Esophagus squamous epithelium (tissue), 5 donors: ENCODE results near the gene RCL1. TPM values are rescaled to one million over a fixed set of nuclear protein-coding genes. Genes with fewer than 3 reads are reported as not detected.

ENCODE experiments used
- DNase-seq: peaks from one replicate; lab custom pipeline; 2025; lab: John Stamatoyannopoulos, UW
- H3K27ac ChIP-seq, 4 donors: fragments of 200-600 bp; sonication (generic); one replicate each; pipeline ENCODE4 v1.5.1; 2016 to 2019; ENCODE audit warnings: mild to moderate bottlenecking in 1 of 4
- H3K27me3 ChIP-seq, 4 donors: fragments of 200-600 bp; sonication (generic); 1 replicate in 3 of 4; 2 replicates in 1 of 4; pipeline versions ENCODE4 v1.5.1 to v1.6.0; 2017 to 2021; ENCODE audit warnings: antibody characterized with exemption in 1 of 4
- H3K36me3 ChIP-seq, 3 donors: fragments of 200-600 bp; sonication (generic); one replicate each; pipeline ENCODE4 v1.5.1; 2016 to 2019
- H3K4me1 ChIP-seq, 3 donors: fragments of 200-600 bp; sonication (generic); one replicate each; pipeline ENCODE4 v1.5.1; 2017 to 2019
- H3K4me3 ChIP-seq, 4 donors: fragments of 200-600 bp; sonication (generic); 1 replicate in 3 of 4; 2 replicates in 1 of 4; pipeline ENCODE4 v1.5.1; 2016 to 2019; ENCODE audit warnings: mild to moderate bottlenecking in 2 of 4, moderate library complexity in 1 of 4
- H3K9me3 ChIP-seq, 3 donors: fragments of 200-600 bp; sonication (generic); one replicate each; pipeline ENCODE4 v1.5.1; 2016 to 2019
- POLR2A ChIP-seq, 4 donors: fragments of 450-650 bp; IDR thresholded peaks; one replicate each; pipeline ENCODE4 v1.6.1; 2017; ENCODE audit warnings: antibody characterized with exemption in 4 of 4, mild to moderate bottlenecking in 4 of 4, moderate library complexity in 3 of 4
- WGBS, 2 donors: methylation state at CpG; one replicate each; pipeline ENCODE4 v1.1.5; 2018; 5-methylcytosine and 5-hydroxymethylcytosine counted together
- intact Hi-C: fragments of 100-400 bp; cut with DNase I; formaldehyde crosslinking; loops from one replicate; pipeline ENCODE4 v1.15.0; 2022
- total RNA-seq, 4 donors: library from RNA; depleted of rRNA; stranded (reverse); fragments of >200 nt; gene quantifications; one replicate each; pipeline ENCODE4 v1.1.0, GENCODE V29; 2016
- TF ChIP-seq, protein P1 (sequence below), 6 experiments: fragments of 450-650 bp in 4 of 6; fragments of 200-600 bp in 2 of 6; sonication (generic) in 2 of 6; IDR thresholded peaks; one replicate each; pipeline ENCODE4 v1.5.1; 2016 to 2019; ENCODE audit warnings: antibody characterized with exemption in 6 of 6, mild to moderate bottlenecking in 4 of 6, moderate library complexity in 4 of 6
- donor health status: DM: yes; HTN: yes; CAD: no.

Gene RCL1
- total RNA-seq, 4 donors from 2014 or later = 13.8 to 28.0 (median 16.5) TPM

GRCh38 chr9:4886698-4887097 lies 94.0 kb downstream of the RCL1 start:
- Histone ChIP-seq H3K27ac (no peak overlapping the region), H3K36me3 (peaks cover 0 to 8% (median 0%) of the 10 kb centered on the region in 3 donors), H3K27me3 (no peaks in the 10 kb centered on the region), H3K4me1 (peaks cover 0 to 17% (median 6%) of the 10 kb centered on the region in 3 donors), H3K9me3 (no peaks in the 10 kb centered on the region), H3K4me3 (no peak overlapping the region)
- DNase-seq = no peak
- TF ChIP-seq, protein P1, sequence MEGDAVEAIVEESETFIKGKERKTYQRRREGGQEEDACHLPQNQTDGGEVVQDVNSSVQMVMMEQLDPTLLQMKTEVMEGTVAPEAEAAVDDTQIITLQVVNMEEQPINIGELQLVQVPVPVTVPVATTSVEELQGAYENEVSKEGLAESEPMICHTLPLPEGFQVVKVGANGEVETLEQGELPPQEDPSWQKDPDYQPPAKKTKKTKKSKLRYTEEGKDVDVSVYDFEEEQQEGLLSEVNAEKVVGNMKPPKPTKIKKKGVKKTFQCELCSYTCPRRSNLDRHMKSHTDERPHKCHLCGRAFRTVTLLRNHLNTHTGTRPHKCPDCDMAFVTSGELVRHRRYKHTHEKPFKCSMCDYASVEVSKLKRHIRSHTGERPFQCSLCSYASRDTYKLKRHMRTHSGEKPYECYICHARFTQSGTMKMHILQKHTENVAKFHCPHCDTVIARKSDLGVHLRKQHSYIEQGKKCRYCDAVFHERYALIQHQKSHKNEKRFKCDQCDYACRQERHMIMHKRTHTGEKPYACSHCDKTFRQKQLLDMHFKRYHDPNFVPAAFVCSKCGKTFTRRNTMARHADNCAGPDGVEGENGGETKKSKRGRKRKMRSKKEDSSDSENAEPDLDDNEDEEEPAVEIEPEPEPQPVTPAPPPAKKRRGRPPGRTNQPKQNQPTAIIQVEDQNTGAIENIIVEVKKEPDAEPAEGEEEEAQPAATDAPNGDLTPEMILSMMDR (IDR thresholded peaks at IDR 0.05) = no peak
- TF ChIP-seq POLR2A (IDR thresholded peaks at IDR 0.05) = no peak
- 49 to 51% methylated on average over 6 of the region's 6 CpGs for WGBS, 2 donors
- intact Hi-C loops = no loop called here

DNA sequence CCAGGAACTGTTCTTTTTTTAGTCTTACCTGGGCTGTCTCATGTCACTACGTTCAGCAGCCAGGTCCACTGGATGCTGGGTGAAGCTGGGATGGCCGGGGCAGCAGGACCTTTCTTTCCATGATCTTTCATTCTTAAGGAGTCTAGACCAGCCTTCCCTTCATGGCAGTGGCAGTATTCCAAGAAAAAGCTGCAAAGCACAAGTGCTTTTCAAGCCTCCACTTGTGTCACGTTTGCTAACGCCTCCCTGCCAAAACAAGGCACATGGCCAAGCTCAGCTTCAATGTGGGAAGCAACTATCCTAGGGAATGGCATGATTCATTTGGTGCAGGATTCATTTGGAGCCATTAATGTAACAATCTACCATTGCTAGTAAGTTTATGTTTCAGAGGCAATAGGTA lies 94.8 kb downstream of the RCL1 start:
- Histone ChIP-seq H3K4me3 (no peak overlapping the region), H3K36me3 (peaks cover 0 to 8% (median 0%) of the 10 kb centered on the region in 3 donors), H3K4me1 (peaks cover 0 to 17% (median 6%) of the 10 kb centered on the region in 3 donors), H3K27me3 (no peaks in the 10 kb centered on the region), H3K27ac (no peak overlapping the region), H3K9me3 (no peaks in the 10 kb centered on the region)
- TF ChIP-seq, protein P1 (IDR thresholded peaks at IDR 0.05) = no peak
- TF ChIP-seq POLR2A (IDR thresholded peaks at IDR 0.05) = no peak
- 12 to 15% methylated on average over 2 to 4 of the region's 4 CpGs for WGBS, 2 donors
- DNase-seq = no peak
- intact Hi-C loops = no loop called here

DNA sequence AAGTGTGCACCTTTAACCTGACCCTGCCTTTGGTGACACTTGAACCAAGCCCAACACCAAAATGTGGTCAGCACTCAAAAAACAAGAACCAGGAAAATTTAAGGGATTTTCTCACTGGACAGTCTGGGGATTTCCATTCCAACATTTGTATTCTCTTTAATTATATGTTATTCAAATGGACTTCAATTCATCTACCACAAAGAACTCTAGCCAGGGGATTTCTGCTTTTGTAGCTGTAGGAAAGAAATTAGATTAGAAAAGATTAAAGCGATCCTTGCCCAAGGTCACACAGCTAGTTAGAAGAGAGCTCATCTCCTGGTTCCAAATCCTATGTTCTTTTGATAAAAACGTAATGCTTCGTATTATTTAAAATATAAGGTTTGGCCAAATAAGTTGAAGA lies 97.5 kb downstream of the RCL1 start:
- no peak for TF ChIP-seq POLR2A (IDR thresholded peaks at IDR 0.05)
- TF ChIP-seq, protein P1 (IDR thresholded peaks at IDR 0.05) = no peak
- no peak overlapping the region for H3K27ac ChIP-seq
- intact Hi-C loops = no loop called here
- H3K4me3 ChIP-seq = no peak overlapping the region
- no peaks in the 10 kb centered on the region for H3K9me3 ChIP-seq
- H3K4me1 ChIP-seq = peaks cover 0 to 17% (median 6%) of the 10 kb centered on the region in 3 donors
- H3K36me3 ChIP-seq = no peaks in the 10 kb centered on the region
- 82 to 84% methylated on average over 3 of the region's 3 CpGs for WGBS, 2 donors
- no peak for DNase-seq
- H3K27me3 ChIP-seq = no peaks in the 10 kb centered on the region

DNA sequence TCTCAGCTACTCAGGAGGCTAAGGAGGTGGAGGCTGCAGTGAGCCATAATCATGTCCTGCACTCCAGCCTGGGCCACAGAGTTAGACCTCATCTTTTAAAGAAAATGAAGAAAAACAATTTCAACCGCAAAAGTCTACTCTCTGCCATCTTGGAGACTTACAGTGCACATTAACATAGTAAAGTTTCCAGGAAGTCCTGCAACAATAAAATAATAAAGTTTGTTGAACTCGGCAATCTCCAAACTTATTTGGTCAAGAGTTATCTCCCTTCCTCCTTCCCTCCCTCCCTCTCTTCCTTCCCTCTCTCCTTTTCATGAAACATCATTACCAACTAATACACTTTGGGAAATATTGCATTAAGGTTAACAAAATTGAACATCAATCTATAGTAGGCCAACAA lies 98.2 kb downstream of the RCL1 start:
- intact Hi-C loops = no loop called here
- 42 to 48% methylated on average over 2 of the region's 2 CpGs for WGBS, 2 donors
- Histone ChIP-seq H3K9me3 (no peaks in the 10 kb centered on the region), H3K4me3 (no peak overlapping the region), H3K27me3 (no peaks in the 10 kb centered on the region), H3K4me1 (peaks cover 0 to 17% (median 6%) of the 10 kb centered on the region in 3 donors), H3K36me3 (no peaks in the 10 kb centered on the region), H3K27ac (no peak overlapping the region)
- DNase-seq = no peak
- no peak for TF ChIP-seq POLR2A (IDR thresholded peaks at IDR 0.05)
- TF ChIP-seq, protein P1 (IDR thresholded peaks at IDR 0.05) = no peak

DNA sequence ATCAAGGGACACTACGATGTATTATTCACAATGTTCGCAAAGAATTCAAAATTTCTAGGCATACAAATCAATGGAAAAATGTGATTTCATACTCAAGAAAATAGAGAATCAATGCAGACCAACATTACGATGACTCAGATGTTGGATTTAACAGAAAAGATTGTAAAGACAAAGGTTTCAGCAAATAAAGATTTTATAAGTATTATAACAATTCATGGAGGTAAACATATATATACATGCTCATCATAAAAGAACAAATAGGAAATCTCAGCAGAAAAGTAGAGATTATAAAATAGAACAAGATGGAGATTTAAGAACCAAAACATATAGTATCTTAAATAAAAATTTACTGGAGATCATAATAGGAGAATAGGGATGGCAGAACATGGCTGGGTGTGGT lies 98.9 kb downstream of the RCL1 start:
- intact Hi-C loops = no loop called here
- H3K27ac ChIP-seq = no peak overlapping the region
- no peaks in the 10 kb centered on the region for H3K36me3 ChIP-seq
- no peaks in the 10 kb centered on the region for H3K9me3 ChIP-seq
- no peak for DNase-seq
- 97 to 98% methylated on average over 3 of the region's 3 CpGs for WGBS, 2 donors
- TF ChIP-seq, protein P1 (IDR thresholded peaks at IDR 0.05) = no peak
- TF ChIP-seq POLR2A (IDR thresholded peaks at IDR 0.05) = no peak
- peaks cover 0 to 14% (median 6%) of the 10 kb centered on the region in 3 donors for H3K4me1 ChIP-seq
- no peaks in the 10 kb centered on the region for H3K27me3 ChIP-seq
- H3K4me3 ChIP-seq = no peak overlapping the region
